ENCODE data around the gene TTC3.

Gene TTC3

DNA sequence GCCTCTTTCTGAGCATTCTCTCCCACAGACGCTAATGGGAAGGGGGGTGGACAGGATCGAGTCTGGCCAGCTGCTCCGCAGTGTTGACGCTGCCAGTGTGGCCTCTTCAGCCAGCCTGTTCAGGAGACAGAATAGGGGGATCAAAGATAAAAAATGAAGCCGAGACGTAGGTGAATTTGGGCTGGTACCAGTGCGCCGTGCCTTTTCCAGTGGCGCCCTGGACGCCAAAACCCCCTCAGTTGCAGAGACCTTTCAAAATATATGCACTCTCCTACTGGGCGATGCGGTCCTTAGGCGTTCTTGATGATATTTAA, 1.1 kb downstream of the TTC3 start:
- ChIA-PET CTCF (interaction anchor here (0.6 to 1.1 kb wide), 4 partner anchors 12 to 97 kb away, joined by 3 to 4 read pairs (median 4); no protein-coding TSS in a partner anchor), POLR2A (no interaction called here)
- H3K9me3 ChIP-seq (ENCODE audit: control insufficient read depth, insufficient read depth, low read depth, low read length): no peaks in the 10 kb centered on the region
- peaks cover 3 to 14% of the 10 kb centered on the region in 2 experiments for H3K36me3 ChIP-seq (ENCODE audit: control insufficient read depth in 2 of 2, insufficient read depth in 1 of 2, low read length in 2 of 2)
- H3K4me1 ChIP-seq (ENCODE audit: control insufficient read depth, insufficient read depth, low read length): 0 out of 2 replicates have a peak, but pooled peaks cover 6% of the 10 kb centered on the region
- peak overlapping the region; percentile 85; the same call in 1 of the 2 replicates for H3K27ac ChIP-seq (ENCODE audit: extremely low read depth, low read depth, low read length)
- TF ChIP-seq ZNF394 (tag by site-specific recombination; IDR thresholded peaks at IDR 0.05; ENCODE audit: borderline replicate concordance) (peak; percentile 59; the same call in 1 of the 2 replicates), ZBTB17 (tag by site-specific recombination; IDR thresholded peaks at IDR 0.05) (peak; percentile 88), PRDM10 (tag by site-specific recombination; IDR thresholded peaks at IDR 0.05) (peak; percentile 94), ZNF155 (tag by site-specific recombination; IDR thresholded peaks at IDR 0.05) (no peak), ZNF677 (tag by site-specific recombination; IDR thresholded peaks at IDR 0.05) (no peak), ZNF366 (tag by site-specific recombination; conservative IDR thresholded peaks at IDR 0.05) (peak; percentile 69), ZNF645 (tag by site-specific recombination; IDR thresholded peaks at IDR 0.05) (no peak), ZBTB10 (tag by site-specific recombination; IDR thresholded peaks at IDR 0.05) (no peak), ZNF140 (tag by site-specific recombination; IDR thresholded peaks at IDR 0.05) (no peak), ZNF175 (tag by site-specific recombination; IDR thresholded peaks at IDR 0.05) (no peak), ZNF341 (tag by site-specific recombination; IDR thresholded peaks at IDR 0.05; ENCODE audit: low read depth) (peak; percentile 35; the same call in 1 of the 2 replicates), ZNF302 (tag by site-specific recombination; IDR thresholded peaks at IDR 0.05; ENCODE audit: low read depth) (no peak), BCL11A (tag by site-specific recombination; IDR thresholded peaks at IDR 0.05; ENCODE audit: low read depth) (no peak), ZNF530 (tag by site-specific recombination; IDR thresholded peaks at IDR 0.05; ENCODE audit: low read depth) (no peak), MYNN (tag by site-specific recombination; IDR thresholded peaks at IDR 0.05; ENCODE audit: borderline replicate concordance) (peak; percentile 65), ZNF211 (tag by site-specific recombination; IDR thresholded peaks at IDR 0.05; ENCODE audit: low read depth) (no peak), GLI4 (tag by site-specific recombination; IDR thresholded peaks at IDR 0.05) (no peak), ZBTB21 (tag by site-specific recombination; IDR thresholded peaks at IDR 0.05) (no peak), SALL2 (tag by site-specific recombination; IDR thresholded peaks at IDR 0.05; ENCODE audit: borderline replicate concordance) (no peak), ZNF654 (tag by site-specific recombination; IDR thresholded peaks at IDR 0.05; ENCODE audit: low read depth) (no peak), ZNF600 (tag by site-specific recombination; IDR thresholded peaks at IDR 0.05) (peak; percentile 69; the same call in 1 of the 2 replicates), ZNF623 (tag by site-specific recombination; IDR thresholded peaks at IDR 0.05) (0 out of 2 replicates have a peak, but pooled peaks have one; percentile 3), ZNF747 (tag by site-specific recombination; IDR thresholded peaks at IDR 0.05) (no peak), ZNF16 (tag by site-specific recombination; IDR thresholded peaks at IDR 0.05; ENCODE audit: low read depth) (no peak), ZNF48 (tag by site-specific recombination; IDR thresholded peaks at IDR 0.05) (no peak), ZNF621 (tag by site-specific recombination; IDR thresholded peaks at IDR 0.05) (no peak), IKZF3 (tag by site-specific recombination; IDR thresholded peaks at IDR 0.05) (no peak), OVOL3 (tag by site-specific recombination; IDR thresholded peaks at IDR 0.05) (no peak)
- H3K4me3 ChIP-seq (ENCODE audit: low read depth, low read length): peak overlapping the region; percentile 75
